H9 (cell line): ENCODE results near the gene CLIP4. TPM values are rescaled to one million over a fixed set of nuclear protein-coding genes. Genes with fewer than 3 reads are reported as not detected.

Source experiments
- DNase-seq: peaks from one replicate; pipeline ENCODE4 v3.0.0-alpha.2; 2017
- H2AFZ ChIP-seq: one replicate; pipeline ENCODE4 v1.6.1; 2013; ENCODE audit warnings: mild to moderate bottlenecking, low read length, control low read depth, moderate library complexity
- H2AK5ac ChIP-seq: 2 replicates; pipeline ENCODE4 v1.6.1; 2013; ENCODE audit warnings: low read length, control low read depth, mixed read lengths; ENCODE audit not compliant: insufficient read length
- H2BK120ac ChIP-seq: one replicate; pipeline ENCODE4 v1.6.1; 2013; ENCODE audit warnings: low read depth, mild to moderate bottlenecking, low read length, control low read depth, inconsistent platforms; ENCODE audit not compliant: poor library complexity, severe bottlenecking
- H2BK12ac ChIP-seq: 2 replicates; pipeline ENCODE4 v1.6.1; 2013; ENCODE audit warnings: low read length, control low read depth, mixed read lengths, low read depth; ENCODE audit not compliant: insufficient read length
- H2BK15ac ChIP-seq: 2 replicates; pipeline ENCODE4 v1.6.1; 2013; ENCODE audit warnings: low read depth, low read length, control low read depth
- H2BK20ac ChIP-seq: one replicate; pipeline ENCODE4 v1.6.1; 2013; ENCODE audit warnings: low read depth, mild to moderate bottlenecking, low read length, control low read depth, inconsistent platforms; ENCODE audit not compliant: poor library complexity, severe bottlenecking
- H2BK5ac ChIP-seq: 2 replicates; pipeline ENCODE4 v1.6.1; 2013; ENCODE audit warnings: low read length, control low read depth, mixed read lengths; ENCODE audit not compliant: insufficient read length
- H3K14ac ChIP-seq: 2 replicates; pipeline ENCODE4 v1.6.1; 2013; ENCODE audit warnings: low read length, control low read depth; ENCODE audit not compliant: insufficient read depth
- H3K18ac ChIP-seq: 2 replicates; pipeline ENCODE4 v1.6.1; 2013; ENCODE audit warnings: low read depth, mild to moderate bottlenecking, mixed read lengths, low read length, control low read depth; ENCODE audit not compliant: insufficient read length
- H3K23ac ChIP-seq: 2 replicates; pipeline ENCODE4 v1.6.1; 2013; ENCODE audit warnings: low read length, control low read depth, mixed read lengths, low read depth; ENCODE audit not compliant: insufficient read length
- H3K23me2 ChIP-seq: 2 replicates; pipeline ENCODE4 v1.6.1; 2013; ENCODE audit warnings: low read depth, mild to moderate bottlenecking, mixed read lengths, low read length, control low read depth; ENCODE audit not compliant: insufficient read length, poor library complexity, severe bottlenecking
- H3K27ac ChIP-seq: 2 replicates; pipeline ENCODE4 v1.5.1; 2013; ENCODE audit warnings: low read length, control low read depth, mixed read lengths, low read depth; ENCODE audit not compliant: insufficient read length
- H3K27me3 ChIP-seq: 2 replicates; pipeline ENCODE4 v1.6.1; 2013; ENCODE audit warnings: low read length, control low read depth, inconsistent platforms; ENCODE audit not compliant: insufficient read depth
- H3K4ac ChIP-seq: 2 replicates; pipeline ENCODE4 v1.6.1; 2013; ENCODE audit warnings: low read depth, mild to moderate bottlenecking, control low read depth, inconsistent platforms, low read length, moderate library complexity
- H3K4me1 ChIP-seq: 2 replicates; pipeline ENCODE4 v1.6.1; 2013; ENCODE audit warnings: low read length, control low read depth, inconsistent platforms; ENCODE audit not compliant: insufficient read depth
- H3K4me2 ChIP-seq: 2 replicates; pipeline ENCODE4 v1.6.1; 2013; ENCODE audit warnings: low read length, control low read depth, mixed read lengths; ENCODE audit not compliant: insufficient read length, insufficient read depth
- H3K56ac ChIP-seq: 2 replicates; pipeline ENCODE4 v1.6.1; 2013; ENCODE audit warnings: low read depth, mild to moderate bottlenecking, mixed read lengths, low read length, control low read depth; ENCODE audit not compliant: insufficient read length
- H3K79me1 ChIP-seq: 2 replicates; pipeline ENCODE4 v1.6.1; 2013; ENCODE audit warnings: low read depth, mild to moderate bottlenecking, moderate library complexity, low read length, control low read depth, inconsistent platforms; ENCODE audit not compliant: insufficient read depth, poor library complexity, severe bottlenecking
- H3K79me2 ChIP-seq: 2 replicates; pipeline ENCODE4 v1.6.1; 2013; ENCODE audit warnings: low read length, control low read depth, inconsistent platforms; ENCODE audit not compliant: insufficient read depth
- H3K9ac ChIP-seq: 2 replicates; pipeline ENCODE4 v1.6.1; 2013; ENCODE audit warnings: low read length, control low read depth, mixed read lengths; ENCODE audit not compliant: insufficient read length; ENCODE audit errors: extremely low read depth
- H3K9me3 ChIP-seq: one replicate; pipeline ENCODE4 v1.6.1; 2013; ENCODE audit warnings: low read depth, low read length, inconsistent platforms; ENCODE audit not compliant: control insufficient read depth
- H3T11ph ChIP-seq: one replicate; pipeline ENCODE4 v1.6.1; 2013; ENCODE audit warnings: mild to moderate bottlenecking, low read length, control low read depth, inconsistent platforms
- H4K20me1 ChIP-seq: one replicate; pipeline ENCODE4 v1.6.1; 2013; ENCODE audit not compliant: control insufficient read depth, insufficient read length, insufficient read depth
- H4K5ac ChIP-seq: 2 replicates; pipeline ENCODE4 v1.6.1; 2013; ENCODE audit warnings: low read depth, mild to moderate bottlenecking, mixed read lengths, low read length, control low read depth; ENCODE audit not compliant: insufficient read length
- H4K8ac ChIP-seq: replicated peaks from 2 replicates; pipeline ENCODE4 v1.6.1; 2013; ENCODE audit warnings: low read length, control low read depth, mixed read lengths, low read depth; ENCODE audit not compliant: insufficient read length
- H4K91ac ChIP-seq: 2 replicates; pipeline ENCODE4 v1.6.1; 2013; ENCODE audit warnings: low read depth, mild to moderate bottlenecking, moderate library complexity, mixed read lengths, low read length, control low read depth; ENCODE audit not compliant: insufficient read length
- H3K27ac Mint-ChIP-seq, 3 experiments: 2 replicates in 2 of 3; 3 replicates in 1 of 3; pipeline ENCODE4 v1.8.0; 2020 to 2021; ENCODE audit warnings: mixed read lengths in 3 of 3, mild to moderate bottlenecking in 1 of 3, moderate library complexity in 1 of 3
- H3K27me3 Mint-ChIP-seq: 2 replicates; pipeline ENCODE4 v1.8.0; 2021; ENCODE audit warnings: low read depth, mild to moderate bottlenecking, moderate library complexity, mixed read lengths
- H3K36me3 Mint-ChIP-seq, 3 experiments: 2 replicates in 2 of 3; 3 replicates in 1 of 3; pipeline ENCODE4 v1.8.0; 2020 to 2021; ENCODE audit warnings: low read depth in 3 of 3, mixed read lengths in 3 of 3; ENCODE audit not compliant: insufficient read depth in 1 of 3
- H3K4me1 Mint-ChIP-seq, 2 experiments: 2 replicates each; pipeline ENCODE4 v1.8.0; 2020; ENCODE audit warnings: mixed read lengths in 2 of 2
- H3K4me3 Mint-ChIP-seq, 2 experiments: 2 replicates in 1 of 2; 3 replicates in 1 of 2; pipeline ENCODE4 v1.8.0; 2020 to 2021; ENCODE audit warnings: mild to moderate bottlenecking in 2 of 2, mixed read lengths in 2 of 2, moderate library complexity in 1 of 2
- H3K9me3 Mint-ChIP-seq, 2 experiments: 2 replicates in 1 of 2; 3 replicates in 1 of 2; pipeline ENCODE4 v1.8.0; 2020; ENCODE audit warnings: mild to moderate bottlenecking in 2 of 2, mixed read lengths in 2 of 2, moderate library complexity in 1 of 2
- CTCF ChIP-seq: fragments of 200-600 bp; sonication (generic); conservative IDR thresholded peaks from 3 replicates; pipeline ENCODE4 v1.8.0; 2021; ENCODE audit warnings: antibody characterized with exemption, mild to moderate bottlenecking
- WGBS: extraction: QIAGEN DNeasy Blood & Tissue Kit; methylation state at CpG from one replicate; pipeline ENCODE4 v1.1.7; 2013; ENCODE audit warnings: missing lambda C conversion rate, low lambda C conversion rate, mixed read lengths; ENCODE audit not compliant: insufficient read length; ENCODE audit errors: extremely low coverage; 5-methylcytosine and 5-hydroxymethylcytosine counted together
- total RNA-seq: library from RNA; stranded (reverse); gene quantifications from 2 replicates; pipeline ENCODE4 v1.2.1, GENCODE V29; 2021

The CLIP4 gene
- total RNA-seq, 1 experiment from 2014 or later: 0.66 TPM

GRCh38 chr2:29189052-29189451 lies 73.8 kb downstream of the CLIP4 start:
- no peaks in the 10 kb centered on the region for H3K4me1 ChIP-seq
- H4K20me1 ChIP-seq: no peaks in the 10 kb centered on the region
- H3K9me3 Mint-ChIP-seq: peaks cover 4 to 8% of the 10 kb centered on the region in 2 experiments
- no peak overlapping the region for H3T11ph ChIP-seq
- TF ChIP-seq CTCF: no peak
- no peaks in the 10 kb centered on the region for H3K79me2 ChIP-seq
- H3K27ac ChIP-seq: no peak overlapping the region
- no peaks in the 10 kb centered on the region for H3K27me3 ChIP-seq
- H3K56ac ChIP-seq: no peak overlapping the region
- H3K23ac ChIP-seq: no peak overlapping the region
- H3K9ac ChIP-seq: no peak overlapping the region
- H2BK5ac ChIP-seq: no peak overlapping the region
- no peak overlapping the region for H3K4me2 ChIP-seq
- no peaks in the 10 kb centered on the region for H3K27me3 Mint-ChIP-seq
- no peak overlapping the region for H2BK120ac ChIP-seq
- WGBS: no CpG with 5 or more reads among the region's 5 CpGs
- no peak overlapping the region for H3K27ac Mint-ChIP-seq
- no peak overlapping the region for H2AFZ ChIP-seq
- no peak overlapping the region for H3K18ac ChIP-seq
- H4K5ac ChIP-seq: no peak overlapping the region
- no peak overlapping the region for H4K8ac ChIP-seq
- peaks cover 0 to 4% (median 3%) of the 10 kb centered on the region in 3 experiments; a peak in 2 of 7 replicates for H3K36me3 Mint-ChIP-seq
- no peak overlapping the region for H3K14ac ChIP-seq
- no peak overlapping the region for H2AK5ac ChIP-seq
- H3K4me3 Mint-ChIP-seq: no peak overlapping the region
- no peak overlapping the region for H2BK15ac ChIP-seq
- H3K4ac ChIP-seq: no peak overlapping the region
- no peak overlapping the region for H2BK20ac ChIP-seq
- H3K79me1 ChIP-seq: no peaks in the 10 kb centered on the region
- H3K9me3 ChIP-seq: no peaks in the 10 kb centered on the region
- H3K4me1 Mint-ChIP-seq: no peaks in the 10 kb centered on the region
- DNase-seq: no peak
- no peak overlapping the region for H2BK12ac ChIP-seq
- no peaks in the 10 kb centered on the region for H3K23me2 ChIP-seq
- no peak overlapping the region for H4K91ac ChIP-seq
